HepG2 (cell line): Measurements from ENCODE around the gene CWF19L2. TPM values are rescaled to one million over a fixed set of nuclear protein-coding genes. Genes with fewer than 3 reads are reported as not detected.

Experiments used
- ADNP ChIP-seq: sonication (generic); formaldehyde crosslinking; IDR thresholded peaks from 2 replicates; pipeline ENCODE4 v1.4.0; 2020; ENCODE audit warnings: missing genetic modification reagents
- CBX2 ChIP-seq, 2 experiments: fragments of 200-600 bp in 1 of 2; sonication (generic); formaldehyde crosslinking in 1 of 2; IDR thresholded peaks; 2 replicates each; pipeline versions ENCODE4 v1.7.0 to v1.8.1; 2018 to 2022; ENCODE audit warnings: low read depth in 2 of 2, low read length in 1 of 2, mild to moderate bottlenecking in 1 of 2, missing genetic modification reagents in 1 of 2
- CHD4 ChIP-seq: fragments of 200-600 bp; sonication (generic); IDR thresholded peaks from 2 replicates; pipeline ENCODE4 v1.7.0; 2017; ENCODE audit warnings: mild to moderate bottlenecking, low read length, borderline replicate concordance
- ERF ChIP-seq: IDR thresholded peaks from 2 replicates; pipeline ENCODE4 v1.6.1; 2018; ENCODE audit warnings: missing biosample characterization, missing genetic modification reagents
- FOXO1 ChIP-seq: sonication (generic); formaldehyde crosslinking; IDR thresholded peaks from 2 replicates; pipeline ENCODE4 v1.4.0; 2020; ENCODE audit warnings: missing genetic modification reagents
- GATAD1 ChIP-seq: IDR thresholded peaks from 2 replicates; pipeline ENCODE4 v1.6.1; 2016; ENCODE audit warnings: missing genetic modification reagents, missing compliant biosample characterization
- KAT8 ChIP-seq: IDR thresholded peaks from 2 replicates; pipeline ENCODE4 v1.6.1; 2016; ENCODE audit warnings: missing genetic modification reagents, missing compliant biosample characterization
- KLF13 ChIP-seq: sonication (generic); formaldehyde crosslinking; IDR thresholded peaks from 2 replicates; pipeline ENCODE4 v1.4.0; 2020; ENCODE audit warnings: mild to moderate bottlenecking, missing genetic modification reagents
- MAX ChIP-seq: IDR thresholded peaks from 2 replicates; pipeline ENCODE4 v1.6.1; 2012; ENCODE audit warnings: inconsistent platforms
- MIXL1 ChIP-seq: IDR thresholded peaks from 2 replicates; pipeline ENCODE4 v1.6.1; 2016
- NONO ChIP-seq, 2 experiments: fragments of 450-650 bp in 1 of 2; sonication (generic) in 1 of 2; formaldehyde crosslinking in 1 of 2; IDR thresholded peaks in 1 of 2; conservative IDR thresholded peaks in 1 of 2; 2 replicates each; pipeline versions ENCODE4 v1.6.1 to v1.8.0; 2017 to 2022; ENCODE audit warnings: mild to moderate bottlenecking in 1 of 2, missing genetic modification reagents in 1 of 2, moderate library complexity in 1 of 2
- POLR2G ChIP-seq: fragments of 200-400 bp; formaldehyde crosslinking; IDR thresholded peaks from 2 replicates; pipeline ENCODE4 v1.6.1; 2018; ENCODE audit warnings: mild to moderate bottlenecking, low read depth, low read length, moderate library complexity
- RAD51 ChIP-seq: fragments of 450-650 bp; IDR thresholded peaks from 2 replicates; pipeline ENCODE4 v1.6.1; 2016; ENCODE audit warnings: borderline replicate concordance
- RBFOX2 ChIP-seq: fragments of 200-400 bp; formaldehyde crosslinking; IDR thresholded peaks from 2 replicates; pipeline ENCODE4 v1.6.1; 2017; ENCODE audit warnings: low read depth, mild to moderate bottlenecking, low read length
- REXO4 ChIP-seq: sonication (generic); formaldehyde crosslinking; IDR thresholded peaks from 2 replicates; pipeline ENCODE4 v1.8.0; 2022; ENCODE audit warnings: missing genetic modification reagents, mild to moderate bottlenecking, borderline replicate concordance
- SP2 ChIP-seq: sonication (generic); formaldehyde crosslinking; IDR thresholded peaks from 2 replicates; pipeline ENCODE4 v1.5.1; 2020; ENCODE audit warnings: mild to moderate bottlenecking, missing genetic modification reagents
- STAG1 ChIP-seq: sonication (generic); formaldehyde crosslinking; IDR thresholded peaks from 2 replicates; pipeline ENCODE4 v1.4.0; 2020; ENCODE audit warnings: missing genetic modification reagents
- TEF ChIP-seq: sonication (generic); formaldehyde crosslinking; IDR thresholded peaks from 2 replicates; pipeline ENCODE4 v1.5.0; 2020; ENCODE audit warnings: missing genetic modification reagents
- THYN1 ChIP-seq: sonication (generic); formaldehyde crosslinking; IDR thresholded peaks from 2 replicates; pipeline ENCODE4 v1.8.1; 2023; ENCODE audit warnings: low read depth, mild to moderate bottlenecking, moderate library complexity, missing genetic modification reagents, borderline replicate concordance
- TIGD3 ChIP-seq: sonication (generic); formaldehyde crosslinking; IDR thresholded peaks from 2 replicates; pipeline ENCODE4 v1.5.1; 2020; ENCODE audit warnings: mild to moderate bottlenecking, missing genetic modification reagents, borderline replicate concordance
- ZBTB20 ChIP-seq: sonication (generic); formaldehyde crosslinking; IDR thresholded peaks from 2 replicates; pipeline ENCODE4 v1.8.1; 2023; ENCODE audit warnings: missing genetic modification reagents, low read depth, mild to moderate bottlenecking, borderline replicate concordance
- ZFP1 ChIP-seq: IDR thresholded peaks from 2 replicates; pipeline ENCODE4 v1.6.1; 2016
- ZFP82 ChIP-seq: sonication (generic); formaldehyde crosslinking; IDR thresholded peaks from 2 replicates; pipeline ENCODE4 v1.5.1; 2020; ENCODE audit warnings: mild to moderate bottlenecking, missing genetic modification reagents, borderline replicate concordance
- ZNF207 ChIP-seq: fragments of 450-650 bp; IDR thresholded peaks from 2 replicates; pipeline ENCODE4 v1.6.1; 2016; ENCODE audit warnings: antibody characterized with exemption, borderline replicate concordance
- ZNF33B ChIP-seq: sonication (generic); formaldehyde crosslinking; IDR thresholded peaks from 2 replicates; pipeline ENCODE4 v1.5.1; 2020; ENCODE audit warnings: mild to moderate bottlenecking, missing genetic modification reagents
- ZNF350 ChIP-seq: sonication (generic); formaldehyde crosslinking; IDR thresholded peaks from 2 replicates; pipeline ENCODE4 v1.4.0; 2020; ENCODE audit warnings: mild to moderate bottlenecking, low read depth, missing genetic modification reagents, borderline replicate concordance
- ZNF552 ChIP-seq: sonication (generic); formaldehyde crosslinking; IDR thresholded peaks from 2 replicates; pipeline ENCODE4 v1.9.0; 2022; ENCODE audit warnings: missing genetic modification reagents, mild to moderate bottlenecking, borderline replicate concordance
- ZNF563 ChIP-seq: sonication (generic); formaldehyde crosslinking; IDR thresholded peaks from 2 replicates; pipeline ENCODE4 v1.8.0; 2022; ENCODE audit warnings: mild to moderate bottlenecking, moderate library complexity, missing genetic modification reagents
- ZNF572 ChIP-seq: sonication (generic); formaldehyde crosslinking; IDR thresholded peaks from 2 replicates; pipeline ENCODE4 v1.5.1; 2020; ENCODE audit warnings: mild to moderate bottlenecking, missing genetic modification reagents
- ZNF790 ChIP-seq: sonication (generic); formaldehyde crosslinking; IDR thresholded peaks from 2 replicates; pipeline ENCODE4 v1.8.0; 2022; ENCODE audit warnings: missing genetic modification reagents, mild to moderate bottlenecking, borderline replicate concordance
- ZNF891 ChIP-seq: sonication (generic); formaldehyde crosslinking; IDR thresholded peaks from 2 replicates; pipeline ENCODE4 v1.5.0; 2020; ENCODE audit warnings: mild to moderate bottlenecking, missing genetic modification reagents
- polyA plus RNA-seq, 8 experiments: library from polyadenylated mRNA; depleted of rRNA in 3 of 8; stranded (reverse) in 7 of 8; unstranded in 1 of 8; fragments of >200 nt; fragmentation: Illumina TruSeq in 4 of 8; extraction: Trizol in 4 of 8; gene quantifications; 2 replicates each; pipeline versions ENCODE4 v1.2.1 to v1.2.3, GENCODE V29; 2011 to 2016; ENCODE audit warnings: low read depth in 4 of 8, missing spikeins in 1 of 8, mixed read lengths in 1 of 8; ENCODE audit not compliant: insufficient read depth in 1 of 8
- total RNA-seq, 5 experiments: library from RNA; depleted of rRNA; stranded (reverse); fragments of >200 nt; fragmentation: Illumina TruSeq; extraction: Trizol; gene quantifications; 2 replicates each; pipeline ENCODE4 v1.2.3, GENCODE V29; 2016; ENCODE audit warnings: low read depth in 1 of 5

The CWF19L2 gene
- total and polyA plus RNA-seq, 2 of the 13 experiments (the other 11 are each of a cell fraction or from before 2014, with no cell fraction given): 2.2 to 18.6 TPM

GRCh38 chr11:107457558-107458271 is at the start of gene CWF19L2 (continued):
- TF ChIP-seq KLF13 (CRISPR knock-in tag) (no peak), MAX (0 out of 2 replicates have a peak, but pooled peaks have one; percentile 28), ZNF350 (CRISPR knock-in tag) (peak; percentile 50; the same call in 1 of the 2 replicates), RAD51 (no peak), CBX2 (IDR thresholded peaks at IDR 0.05; ENCODE audit: low read depth, low read length) (no peak), CBX2 (CRISPR knock-in tag; IDR thresholded peaks at IDR 0.05; ENCODE audit: low read depth) (no peak), TIGD3 (CRISPR knock-in tag) (no peak), ZFP82 (CRISPR knock-in tag) (peak; percentile 58; the same call in 1 of the 2 replicates), ZNF552 (CRISPR knock-in tag) (no peak), ERF (CRISPR knock-in tag) (peak; percentile 77; the same call in 1 of the 2 replicates), FOXO1 (CRISPR knock-in tag) (peak; percentile 50; the same call in 1 of the 2 replicates), ZBTB20 (CRISPR knock-in tag) (no peak), SP2 (CRISPR knock-in tag) (no peak), STAG1 (CRISPR knock-in tag) (no peak; the same call in 1 of the 2 replicates), ZNF891 (CRISPR knock-in tag) (no peak), ADNP (CRISPR knock-in tag) (no peak), RBFOX2 (peak; percentile 51), MIXL1 (CRISPR knock-in tag) (peak; percentile 84), CHD4 (no peak), GATAD1 (CRISPR knock-in tag) (peak; percentile 99), POLR2G (peak; percentile 90), KAT8 (CRISPR knock-in tag) (peak; percentile 99), ZNF572 (CRISPR knock-in tag) (no peak), THYN1 (CRISPR knock-in tag) (0 out of 2 replicates have a peak, but pooled peaks have one; percentile 49), ZNF33B (CRISPR knock-in tag) (no peak), ZNF790 (no peak), REXO4 (CRISPR knock-in tag) (no peak), NONO (IDR thresholded peaks at IDR 0.05) (no peak), NONO (CRISPR knock-in tag; conservative IDR thresholded peaks at IDR 0.05) (0 out of 2 replicates have a peak, but pooled peaks have one; percentile 37), ZFP1 (CRISPR knock-in tag) (peak; percentile 69; the same call in 1 of the 2 replicates), TEF (CRISPR knock-in tag) (no peak), ZNF207 (no peak), ZNF563 (no peak)
